GM12874 (cell line): ENCODE measurements around the gene LRRTM4.

Source experiments
- TF ChIP-seq, protein P1 (sequence below): IDR thresholded peaks from 2 replicates; pipeline ENCODE4 v1.5.1; 2011; ENCODE audit warnings: low read depth, mild to moderate bottlenecking, control low read depth, low read length, moderate library complexity; ENCODE audit not compliant: insufficient read depth

LRRTM4 gene

GRCh38 chr2:77013953-77014352, 508.2 kb downstream of the LRRTM4 start:
- TF ChIP-seq, protein P1, sequence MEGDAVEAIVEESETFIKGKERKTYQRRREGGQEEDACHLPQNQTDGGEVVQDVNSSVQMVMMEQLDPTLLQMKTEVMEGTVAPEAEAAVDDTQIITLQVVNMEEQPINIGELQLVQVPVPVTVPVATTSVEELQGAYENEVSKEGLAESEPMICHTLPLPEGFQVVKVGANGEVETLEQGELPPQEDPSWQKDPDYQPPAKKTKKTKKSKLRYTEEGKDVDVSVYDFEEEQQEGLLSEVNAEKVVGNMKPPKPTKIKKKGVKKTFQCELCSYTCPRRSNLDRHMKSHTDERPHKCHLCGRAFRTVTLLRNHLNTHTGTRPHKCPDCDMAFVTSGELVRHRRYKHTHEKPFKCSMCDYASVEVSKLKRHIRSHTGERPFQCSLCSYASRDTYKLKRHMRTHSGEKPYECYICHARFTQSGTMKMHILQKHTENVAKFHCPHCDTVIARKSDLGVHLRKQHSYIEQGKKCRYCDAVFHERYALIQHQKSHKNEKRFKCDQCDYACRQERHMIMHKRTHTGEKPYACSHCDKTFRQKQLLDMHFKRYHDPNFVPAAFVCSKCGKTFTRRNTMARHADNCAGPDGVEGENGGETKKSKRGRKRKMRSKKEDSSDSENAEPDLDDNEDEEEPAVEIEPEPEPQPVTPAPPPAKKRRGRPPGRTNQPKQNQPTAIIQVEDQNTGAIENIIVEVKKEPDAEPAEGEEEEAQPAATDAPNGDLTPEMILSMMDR = no peak

DNA sequence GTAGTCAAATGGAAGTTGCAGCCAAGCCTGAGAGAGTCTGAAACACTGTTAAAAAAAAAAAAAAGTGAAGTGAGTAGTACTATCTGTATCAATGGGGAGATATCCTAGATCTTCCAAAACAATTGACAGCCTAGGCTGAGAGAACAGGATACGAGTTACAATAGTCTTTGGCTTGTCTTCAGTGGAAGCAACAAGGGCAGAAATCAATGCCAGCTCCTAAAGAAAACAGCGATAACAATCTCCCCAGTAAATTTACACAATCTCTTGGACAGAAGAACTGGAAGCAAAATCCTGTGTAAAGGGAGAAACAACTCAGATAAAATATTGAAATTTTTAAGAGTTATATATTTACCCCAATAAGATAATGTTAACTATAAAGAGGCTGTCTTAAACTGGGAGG, 508.7 kb downstream of the LRRTM4 start:
- TF ChIP-seq, protein P1 = no peak

DNA sequence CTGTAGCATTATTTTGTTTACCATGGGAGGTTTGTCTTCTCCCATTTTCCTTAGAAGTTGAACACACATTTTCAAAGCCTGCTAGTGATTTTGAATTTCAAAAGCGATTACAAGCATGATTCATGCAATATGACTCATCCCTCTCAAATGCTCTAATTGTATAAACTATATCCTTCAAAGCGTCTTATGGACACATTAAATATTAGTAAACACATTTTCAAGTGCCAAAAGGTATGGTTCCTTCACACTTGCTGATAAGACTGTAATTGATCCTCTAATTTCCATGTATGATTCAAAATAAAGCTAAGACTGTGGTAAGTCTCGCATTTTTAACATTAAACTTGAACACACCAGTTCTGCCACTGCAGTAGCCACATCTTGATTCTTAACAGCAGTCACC, 512.9 kb downstream of the LRRTM4 start:
- TF ChIP-seq, protein P1 = no peak

DNA sequence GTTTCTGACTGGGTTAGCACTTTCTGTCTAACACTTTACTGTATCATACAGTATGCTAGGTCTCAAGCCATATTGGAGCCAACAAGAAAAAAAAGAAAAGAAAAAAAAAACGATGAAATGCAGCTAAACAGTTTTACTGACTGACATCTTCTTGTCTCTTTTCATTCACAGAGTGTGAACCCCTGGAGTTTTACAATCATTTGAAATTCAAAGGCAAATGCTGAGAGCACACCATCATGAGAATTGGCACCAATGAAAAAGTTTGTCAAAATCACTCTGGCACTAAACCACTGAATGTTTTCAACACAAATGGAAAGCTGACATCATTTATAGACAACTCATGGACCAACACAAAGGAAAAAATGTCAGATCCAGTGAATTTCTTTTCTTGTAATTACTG, 513.3 kb downstream of the LRRTM4 start:
- TF ChIP-seq, protein P1 = no peak

GRCh38 chr2:77007686-77008085, 514.5 kb downstream of the LRRTM4 start:
- TF ChIP-seq, protein P1 = no peak

DNA sequence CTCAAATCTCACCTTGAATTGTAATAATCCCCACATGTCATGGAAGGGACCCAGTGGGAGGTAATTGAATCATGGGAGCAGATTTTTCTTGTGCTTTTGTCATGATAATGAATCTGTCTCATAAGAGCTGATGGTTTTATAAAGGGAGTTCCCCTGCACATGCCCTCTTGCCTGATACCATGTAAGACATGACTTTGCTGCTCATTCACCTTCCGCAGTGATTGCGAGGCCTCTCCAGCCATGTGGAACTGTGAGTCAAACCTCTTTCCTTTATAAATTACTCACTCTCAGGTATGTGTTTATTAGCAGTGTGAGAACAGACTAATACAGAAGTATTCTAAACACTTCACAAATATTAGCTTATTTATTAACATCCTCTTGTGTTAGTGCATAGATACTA, 516.7 kb downstream of the LRRTM4 start:
- TF ChIP-seq, protein P1 = no peak

DNA sequence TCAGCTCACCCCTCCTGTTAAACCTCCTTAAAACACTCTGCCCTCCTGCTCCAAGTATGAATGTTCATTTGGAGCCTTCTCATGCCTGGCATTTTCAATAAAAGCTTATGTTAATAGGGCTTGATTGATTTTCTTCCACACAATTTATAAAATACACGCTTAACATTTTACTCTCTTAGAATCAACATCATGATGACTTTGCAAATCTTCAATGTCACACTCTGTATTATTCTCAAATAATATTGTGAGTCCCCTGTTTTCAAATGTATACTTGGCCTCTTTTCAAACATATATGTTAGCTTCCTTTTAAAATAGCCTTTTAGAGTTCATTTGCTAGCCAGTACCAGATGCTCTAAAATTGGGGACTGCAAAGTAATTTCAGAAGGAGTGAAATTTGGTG, 520.3 kb downstream of the LRRTM4 start:
- TF ChIP-seq, protein P1 = no peak

DNA sequence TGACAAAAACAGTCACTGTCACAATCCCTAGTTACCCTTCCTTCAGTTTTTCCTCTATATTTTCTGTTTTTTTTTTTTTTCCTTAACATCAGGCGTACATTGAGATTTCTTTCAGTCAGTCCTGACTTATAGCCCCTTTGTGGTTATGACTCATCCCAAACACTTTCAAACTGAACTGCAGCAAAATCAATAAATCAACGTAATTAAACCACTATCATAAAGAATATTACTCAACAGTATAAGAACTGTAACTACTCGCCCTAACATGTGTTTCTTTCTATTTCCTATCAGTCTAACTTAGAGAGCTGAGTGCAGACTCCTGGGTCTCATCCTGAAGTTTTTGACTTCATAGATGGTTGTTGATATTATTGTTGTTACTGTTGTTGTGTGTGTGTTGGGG, 523.5 kb downstream of the LRRTM4 start:
- TF ChIP-seq, protein P1 = no peak
